ENCODE measurements around the gene CWC27. TPM values are rescaled to one million over a fixed set of nuclear protein-coding genes. Genes with fewer than 3 reads are reported as not detected.
"Not testable (repeated sequence)": the region's sequence is repeated elsewhere in the genome, so short reads cannot be mapped to it uniquely, and the experiment has no call there.

CWC27 gene
- polyA plus RNA-seq, 1 experiment, result 7.5 TPM

DNA sequence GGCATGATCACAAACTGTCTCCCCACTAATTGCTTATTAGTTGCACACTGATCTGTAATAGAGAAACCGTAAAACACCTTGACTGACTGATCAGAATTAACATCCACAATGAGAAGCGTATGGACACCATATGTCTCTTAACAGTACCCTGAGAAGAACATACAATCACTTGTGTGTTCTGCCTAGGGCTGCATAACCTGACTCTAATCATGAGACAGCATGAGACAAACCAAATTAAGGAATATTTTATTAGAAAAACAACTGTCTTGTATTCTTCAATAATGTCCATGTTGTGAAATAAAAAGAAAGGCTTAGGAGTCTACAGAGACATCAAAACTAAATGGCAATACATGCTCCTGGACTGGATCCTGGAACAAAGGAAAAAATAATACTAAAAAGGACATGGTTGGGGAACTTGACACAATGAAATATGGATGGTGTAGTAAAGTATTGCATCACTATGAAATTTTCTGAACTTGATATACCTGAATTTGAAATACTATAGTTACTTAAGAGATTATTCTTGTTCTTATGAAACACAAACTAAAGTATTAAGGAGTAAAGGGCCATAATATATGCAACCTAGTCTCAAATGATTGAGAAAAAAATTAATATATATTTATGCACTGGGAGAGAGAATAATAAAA, 162.1 kb downstream of the CWC27 start:
- DNase-seq (ENCODE audit: low read depth), result no peak
- Histone ChIP-seq H3K36me3 (ENCODE audit: control insufficient read depth, insufficient read depth, low read length) (no peaks in the 10 kb centered on the region; the same call in 1 of the 2 replicates), H3K27me3 (ENCODE audit: control insufficient read depth, insufficient read depth, low read length) (no peaks in the 10 kb centered on the region), H3K4me3 (ENCODE audit: low read depth, low read length) (no peak overlapping the region)
- POLR2A ChIA-PET, result no interaction called here
- CTCF ChIA-PET, result interaction anchor here (1.0 kb wide), 1 partner anchor 10 kb away, joined by 6 read pairs; no protein-coding TSS in a partner anchor
- TF ChIP-seq, protein P1, sequence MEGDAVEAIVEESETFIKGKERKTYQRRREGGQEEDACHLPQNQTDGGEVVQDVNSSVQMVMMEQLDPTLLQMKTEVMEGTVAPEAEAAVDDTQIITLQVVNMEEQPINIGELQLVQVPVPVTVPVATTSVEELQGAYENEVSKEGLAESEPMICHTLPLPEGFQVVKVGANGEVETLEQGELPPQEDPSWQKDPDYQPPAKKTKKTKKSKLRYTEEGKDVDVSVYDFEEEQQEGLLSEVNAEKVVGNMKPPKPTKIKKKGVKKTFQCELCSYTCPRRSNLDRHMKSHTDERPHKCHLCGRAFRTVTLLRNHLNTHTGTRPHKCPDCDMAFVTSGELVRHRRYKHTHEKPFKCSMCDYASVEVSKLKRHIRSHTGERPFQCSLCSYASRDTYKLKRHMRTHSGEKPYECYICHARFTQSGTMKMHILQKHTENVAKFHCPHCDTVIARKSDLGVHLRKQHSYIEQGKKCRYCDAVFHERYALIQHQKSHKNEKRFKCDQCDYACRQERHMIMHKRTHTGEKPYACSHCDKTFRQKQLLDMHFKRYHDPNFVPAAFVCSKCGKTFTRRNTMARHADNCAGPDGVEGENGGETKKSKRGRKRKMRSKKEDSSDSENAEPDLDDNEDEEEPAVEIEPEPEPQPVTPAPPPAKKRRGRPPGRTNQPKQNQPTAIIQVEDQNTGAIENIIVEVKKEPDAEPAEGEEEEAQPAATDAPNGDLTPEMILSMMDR (IDR thresholded peaks at IDR 0.05; ENCODE audit: insufficient read depth, low read depth, low read length), result no peak

DNA sequence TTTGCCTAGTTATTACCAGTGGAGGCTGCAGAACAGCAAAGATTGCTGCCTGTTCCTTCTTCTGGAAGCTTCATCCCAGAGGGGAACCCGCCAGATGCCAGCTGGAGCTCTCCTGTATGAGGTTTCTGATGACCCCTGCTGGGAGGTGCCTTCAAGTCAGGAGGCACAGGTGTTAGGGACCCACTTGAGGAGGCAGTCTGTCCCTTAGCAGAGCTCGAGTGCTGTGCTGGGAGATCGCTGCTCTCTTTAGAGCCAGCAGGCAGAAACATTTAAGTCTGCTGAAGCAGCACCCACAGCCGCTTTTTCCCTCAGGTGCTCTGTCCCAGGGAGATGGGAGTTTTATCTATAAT, 170.7 kb downstream of the CWC27 start:
- H3K27me3 ChIP-seq (ENCODE audit: control insufficient read depth, insufficient read depth, low read length); H3K36me3 ChIP-seq (ENCODE audit: control insufficient read depth, insufficient read depth, low read length); CTCF ChIA-PET; DNase-seq (ENCODE audit: low read depth); H3K4me3 ChIP-seq (ENCODE audit: low read depth, low read length): not testable (repeated sequence)
- POLR2A ChIA-PET, result interaction anchor here (0.6 kb wide), 1 partner anchor 10 kb away, joined by 4 read pairs; no protein-coding TSS in a partner anchor

DNA sequence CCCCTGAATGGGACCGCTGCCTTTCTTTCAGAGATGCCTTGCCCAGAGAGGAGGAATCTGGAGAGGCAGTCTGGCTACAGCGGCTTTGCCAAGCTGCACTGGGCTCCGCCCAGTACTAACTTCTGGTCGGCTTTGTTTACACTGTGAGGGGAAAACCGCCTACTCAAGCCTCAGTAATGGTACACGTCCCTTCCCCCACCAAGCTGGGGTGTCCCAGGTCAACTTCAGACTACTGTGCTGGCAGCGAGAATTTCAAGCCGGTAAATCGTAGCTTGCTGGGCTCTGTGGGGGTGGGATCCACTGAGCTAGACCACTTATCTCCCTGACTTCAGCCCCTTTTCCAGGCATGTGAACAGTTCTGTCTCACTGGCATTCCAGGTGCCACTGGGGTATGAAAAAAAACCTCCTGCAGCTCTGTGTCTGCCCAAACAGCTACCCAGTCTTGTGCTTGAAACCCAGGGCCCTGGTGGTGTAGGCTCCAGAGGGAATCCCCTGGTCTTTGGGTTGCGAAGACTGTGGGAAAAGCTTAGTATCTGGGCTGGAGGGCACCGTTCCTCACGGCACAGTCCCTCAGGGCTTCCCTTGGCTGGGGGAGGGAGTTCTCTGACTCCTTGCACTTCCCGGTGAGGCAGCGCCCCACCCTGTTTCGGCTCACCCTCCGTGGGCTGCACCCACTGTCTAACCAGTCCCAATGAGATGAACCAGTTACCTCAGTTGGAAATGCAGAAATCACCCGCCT, 171.2 kb downstream of the CWC27 start:
- ChIA-PET POLR2A (no interaction called here), CTCF (interaction anchor here (1.5 kb wide), 1 partner anchor 9 kb away, joined by 6 read pairs; no protein-coding TSS in a partner anchor)
- H3K36me3 ChIP-seq (ENCODE audit: control insufficient read depth, insufficient read depth, low read length), result no peaks in the 10 kb centered on the region
- TF ChIP-seq, protein P1 (IDR thresholded peaks at IDR 0.05; ENCODE audit: insufficient read depth, low read depth, low read length), result no peak
- H3K4me3 ChIP-seq (ENCODE audit: low read depth, low read length), result no peak overlapping the region
- no peak for DNase-seq (ENCODE audit: low read depth)
- no peaks in the 10 kb centered on the region for H3K27me3 ChIP-seq (ENCODE audit: control insufficient read depth, insufficient read depth, low read length)

DNA sequence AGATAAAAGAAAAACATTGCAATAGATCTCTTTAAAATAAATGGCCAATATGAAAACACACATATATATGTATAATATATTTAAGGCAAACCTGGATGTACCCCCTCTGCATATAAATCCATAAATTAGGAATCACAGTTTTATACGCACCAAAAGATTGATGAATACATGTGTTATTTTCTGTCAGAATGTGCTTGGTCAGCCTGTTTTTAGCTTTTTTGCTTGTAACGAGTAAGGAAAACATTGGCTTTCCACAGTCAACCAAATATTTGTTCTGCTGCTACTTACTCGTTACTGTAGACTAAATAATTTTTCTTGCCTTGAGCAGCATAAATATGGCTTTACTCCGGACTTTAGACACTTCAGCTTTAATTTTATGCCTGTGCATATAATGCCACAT, 173.7 kb downstream of the CWC27 start:
- no peaks in the 10 kb centered on the region for H3K36me3 ChIP-seq (ENCODE audit: control insufficient read depth, insufficient read depth, low read length)
- no peak overlapping the region for H3K4me3 ChIP-seq (ENCODE audit: low read depth, low read length)
- CTCF ChIA-PET, result no interaction called here
- TF ChIP-seq, protein P1 (IDR thresholded peaks at IDR 0.05; ENCODE audit: insufficient read depth, low read depth, low read length), result no peak
- no peak for DNase-seq (ENCODE audit: low read depth)
- POLR2A ChIA-PET, result no interaction called here
- H3K27me3 ChIP-seq (ENCODE audit: control insufficient read depth, insufficient read depth, low read length), result no peaks in the 10 kb centered on the region

DNA sequence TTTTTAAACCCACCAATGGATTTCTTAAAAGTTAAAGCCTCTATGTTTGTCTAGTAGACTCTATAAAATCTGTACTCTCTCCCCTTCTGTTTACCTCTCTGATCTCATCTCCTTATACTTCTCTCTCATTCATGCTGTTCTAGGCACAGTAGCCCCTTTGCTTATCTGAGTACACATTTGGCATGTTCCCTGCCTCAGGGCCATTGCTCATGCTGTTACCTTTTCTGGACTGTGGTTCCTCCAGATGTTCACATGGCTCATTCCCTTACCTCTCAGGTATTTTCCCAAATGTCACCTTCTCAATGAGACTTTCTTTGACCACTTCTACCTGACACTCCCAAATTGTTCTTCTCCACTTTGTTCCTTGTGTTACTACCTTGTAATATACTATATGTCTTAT, 176.1 kb downstream of the CWC27 start:
- TF ChIP-seq, protein P1 (IDR thresholded peaks at IDR 0.05; ENCODE audit: insufficient read depth, low read depth, low read length), result no peak
- H3K27me3 ChIP-seq (ENCODE audit: control insufficient read depth, insufficient read depth, low read length), result no peaks in the 10 kb centered on the region
- no peaks in the 10 kb centered on the region for H3K36me3 ChIP-seq (ENCODE audit: control insufficient read depth, insufficient read depth, low read length)
- CTCF ChIA-PET, result no interaction called here
- DNase-seq (ENCODE audit: low read depth), result no peak
- H3K4me3 ChIP-seq (ENCODE audit: low read depth, low read length), result no peak overlapping the region
- POLR2A ChIA-PET, result no interaction called here

All from BJ (cell line).